ENCODE measurements around the gene PRKCH.

The PRKCH gene

GRCh38 chr14:61471297-61472005 is 150.1 kb downstream of the PRKCH start:
- no peak for DNase-seq

DNA sequence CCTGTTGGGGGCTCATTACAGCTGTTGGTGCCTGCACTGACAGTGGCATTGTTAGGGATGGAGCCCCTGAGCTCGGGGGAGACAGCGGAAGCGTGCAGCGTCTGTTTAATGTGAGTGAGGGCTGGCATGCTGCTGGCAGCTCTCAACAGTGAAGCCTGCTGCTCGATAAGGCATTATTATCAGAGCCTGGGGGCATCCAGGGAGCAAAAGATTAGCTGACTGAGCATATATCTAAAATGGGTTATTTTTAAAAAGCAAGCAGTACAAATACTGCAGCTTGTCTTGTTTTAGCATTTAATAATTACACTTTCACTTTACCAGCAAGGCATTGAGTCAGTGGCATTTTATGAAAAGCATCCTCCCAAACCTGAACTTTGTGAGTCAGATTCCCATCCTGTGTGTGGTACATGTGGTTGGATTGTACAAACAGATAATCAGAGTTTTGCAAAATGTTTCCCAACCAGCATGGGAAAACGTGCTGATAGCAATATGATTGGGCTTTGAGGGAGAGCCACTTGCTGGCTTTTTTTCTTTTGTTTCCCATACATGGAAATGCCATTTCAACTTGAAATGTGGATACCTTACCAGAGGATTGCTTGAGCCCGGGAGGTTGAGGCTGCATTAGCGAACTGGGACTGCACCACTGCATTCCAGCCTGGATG is 150.8 kb downstream of the PRKCH start:
- no peak for DNase-seq

DNA sequence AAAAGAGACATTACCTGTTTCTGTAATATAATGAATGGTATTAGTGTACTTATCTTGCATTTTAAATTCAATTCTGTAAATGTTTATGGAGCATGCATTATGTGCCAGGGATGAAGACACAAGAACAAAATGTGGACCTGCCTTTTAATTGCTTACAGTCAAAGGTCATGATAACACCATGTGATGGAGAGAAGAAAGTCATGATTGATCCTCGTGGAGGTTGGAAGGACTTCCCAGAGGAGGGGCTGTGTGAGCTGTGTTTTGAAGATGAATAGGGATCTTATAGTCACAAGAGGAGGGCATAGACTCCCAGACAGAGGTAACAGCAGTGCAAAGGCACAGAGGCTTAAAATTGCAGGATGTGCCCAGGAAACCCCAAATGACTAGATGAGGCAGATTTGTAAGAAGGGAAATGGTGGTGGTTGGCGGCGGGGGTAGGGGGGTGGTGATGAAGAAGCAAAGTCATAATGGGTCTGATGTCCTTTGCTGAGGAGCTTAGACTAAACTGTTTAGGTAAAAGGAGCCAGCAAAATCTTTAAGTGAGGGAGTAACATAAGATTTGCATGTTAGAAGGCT is 151.5 kb downstream of the PRKCH start:
- no peak for DNase-seq

GRCh38 chr14:61474015-61474414 is 152.6 kb downstream of the PRKCH start:
- DNase-seq = no peak

GRCh38 chr14:61474701-61475100 is 153.3 kb downstream of the PRKCH start:
- no peak for DNase-seq

DNA sequence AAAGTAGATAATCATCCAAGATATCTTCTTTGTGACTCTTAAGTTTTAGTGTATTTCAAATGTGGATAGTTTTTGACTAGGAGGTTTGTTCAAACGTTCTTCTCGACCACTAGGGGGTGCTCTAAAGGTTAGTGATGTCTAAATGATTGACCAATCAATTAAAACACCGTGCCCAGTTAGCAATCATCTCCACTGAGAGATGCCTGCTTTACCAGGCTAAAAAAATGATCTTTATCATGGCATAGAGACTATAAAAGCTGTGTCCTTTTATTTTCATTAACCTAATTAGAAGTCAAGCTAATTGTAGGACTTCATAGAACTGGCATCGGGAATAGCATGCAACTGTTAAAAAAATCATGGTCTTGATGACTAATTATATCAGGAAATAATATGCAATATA is 153.9 kb downstream of the PRKCH start:
- peak in 1 of 58 donors; percentile 17 for DNase-seq

- no peak for DNase-seq
Observed at GRCh38 chr14:61476105-61476753, 154.8 kb downstream of the PRKCH start.

DNA sequence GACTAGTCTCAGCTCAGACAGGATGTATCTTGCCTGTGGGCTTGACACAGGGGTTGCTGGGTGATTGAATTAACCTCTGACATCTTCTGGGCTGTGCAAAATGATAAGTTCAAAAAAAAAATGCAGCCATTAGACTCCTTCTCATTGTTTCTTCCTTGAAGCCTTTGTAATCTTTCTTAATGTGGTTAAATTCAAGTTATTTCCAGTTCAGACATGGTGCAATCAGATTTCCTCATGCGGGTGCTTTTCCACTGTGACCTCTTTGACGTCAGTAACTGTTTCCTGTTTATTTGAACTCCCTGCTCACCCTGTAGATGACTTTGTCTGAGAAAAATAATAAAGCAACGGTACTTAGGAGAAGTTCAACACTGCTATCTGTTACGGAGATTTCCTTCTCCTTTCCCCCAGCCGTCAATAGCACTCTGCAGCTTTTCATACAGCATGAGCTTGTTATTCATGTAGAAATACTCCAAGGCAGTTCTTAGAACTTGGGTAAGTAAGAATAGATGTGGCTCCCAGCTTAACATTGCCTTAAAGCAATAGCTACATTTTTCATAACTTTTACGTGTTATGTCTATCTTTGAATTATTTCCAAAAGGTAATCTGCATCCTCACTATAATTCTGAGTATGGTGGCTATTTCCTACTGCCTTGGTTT is 155.5 kb downstream of the PRKCH start:
- DNase-seq = peak in 5 of 58 donors; percentile 11 to 48 (median 21)

DNA sequence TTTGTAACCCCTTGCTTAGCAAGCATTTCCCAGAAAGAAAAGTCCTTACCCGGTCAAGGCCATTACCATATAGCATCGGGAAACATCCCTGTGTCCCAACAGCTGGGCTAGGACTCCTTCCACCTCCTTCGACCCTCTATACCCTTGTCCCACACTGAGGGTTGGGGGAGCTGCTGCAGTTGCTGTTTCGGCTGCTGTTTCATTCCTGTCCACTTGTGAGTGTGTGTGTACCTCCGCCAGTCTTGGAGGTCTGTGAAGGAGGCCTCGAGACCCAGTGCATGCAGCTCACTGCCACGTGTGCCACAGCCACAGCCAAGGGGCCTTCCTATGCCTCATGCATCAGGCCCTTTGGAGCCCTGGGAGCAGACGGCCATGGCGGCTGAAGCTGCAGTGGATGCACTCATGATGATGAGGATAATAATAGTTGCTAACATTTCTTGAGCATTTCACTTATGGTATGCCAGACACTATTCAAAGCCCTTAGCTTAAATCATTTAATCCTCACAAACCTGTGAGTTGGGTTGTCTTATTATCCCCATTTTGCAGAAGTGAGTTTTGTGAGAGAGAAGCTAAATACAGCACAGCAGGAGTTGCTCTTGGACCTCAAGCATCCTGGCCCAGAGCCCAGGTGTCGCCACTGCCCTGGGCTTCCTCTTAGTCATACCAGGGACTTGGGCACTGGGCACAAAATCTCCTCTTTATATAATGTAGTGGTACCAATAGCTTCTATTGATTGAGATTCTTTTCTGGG is 156.5 kb downstream of the PRKCH start:
- peak in 16 of 58 donors; percentile 10 to 58 (median 28) for DNase-seq

- DNase-seq = peak in 1 of 58 donors; percentile 12
Observed at GRCh38 chr14:61478971-61479473, 157.6 kb downstream of the PRKCH start.

- no peak for DNase-seq
Observed at GRCh38 chr14:61479746-61480502, 158.5 kb downstream of the PRKCH start.

GRCh38 chr14:61480704-61481285 is 159.4 kb downstream of the PRKCH start:
- DNase-seq = peak in 3 of 58 donors; percentile 13 to 37 (median 18)

- DNase-seq = no peak
Observed at GRCh38 chr14:61481701-61482100, 160.3 kb downstream of the PRKCH start.

- DNase-seq = no peak
Observed at GRCh38 chr14:61482348-61483206, 161.2 kb downstream of the PRKCH start.

- DNase-seq = no peak
Observed at GRCh38 chr14:61483476-61483875, 162.1 kb downstream of the PRKCH start.

- DNase-seq = no peak
Observed at GRCh38 chr14:61484031-61484430, 162.7 kb downstream of the PRKCH start.

GRCh38 chr14:61484826-61485584 is 163.6 kb downstream of the PRKCH start:
- no peak for DNase-seq

DNA sequence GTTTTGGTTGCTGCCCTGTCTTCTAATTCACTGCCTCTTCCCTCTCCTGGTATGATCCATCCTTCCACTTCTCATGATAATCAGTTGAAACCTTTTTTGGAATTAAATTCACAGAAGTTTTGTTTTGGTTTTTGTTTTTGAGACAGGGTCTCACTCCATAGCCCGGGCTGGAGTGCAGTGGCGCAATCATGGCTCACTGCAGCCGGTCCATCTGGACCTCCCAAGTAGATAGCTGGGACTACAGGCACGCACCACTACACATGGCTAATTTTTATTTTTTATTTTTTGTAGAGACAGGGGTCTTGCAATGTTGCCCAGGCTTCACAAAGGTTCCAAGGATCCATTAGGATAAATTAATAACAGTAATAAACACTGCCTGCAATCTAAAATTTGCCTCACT is 164.3 kb downstream of the PRKCH start:
- DNase-seq = no peak
